Prostate gland (tissue), 2 donors: ENCODE measurements around the gene HOXD8. TPM values are rescaled to one million over a fixed set of nuclear protein-coding genes. Genes with fewer than 3 reads are reported as not detected.

Source experiments
- DNase-seq: peaks from one replicate; pipeline ENCODE4 v3.0.0-alpha.2; 2019; ENCODE audit warnings: low spot score
- H3K27ac ChIP-seq, 2 donors: fragments of 200-600 bp; sonication (generic); 2 replicates each; pipeline ENCODE4 v1.5.1; 2017 to 2019
- H3K27me3 ChIP-seq: fragments of 200-600 bp; sonication (generic); replicated peaks from 2 replicates; pipeline ENCODE4 v1.5.1; 2019; ENCODE audit not compliant: insufficient read depth
- H3K36me3 ChIP-seq, 2 donors: fragments of 200-600 bp; sonication (generic); 1 replicate in 1 of 2; 2 replicates in 1 of 2; pipeline versions ENCODE4 v1.5.1 to v1.8.1; 2017 to 2019
- H3K4me1 ChIP-seq: fragments of 200-600 bp; sonication (generic); replicated peaks from 2 replicates; pipeline ENCODE4 v1.5.1; 2019
- H3K4me3 ChIP-seq, 2 donors: fragments of 200-600 bp; sonication (generic); 2 replicates each; pipeline ENCODE4 v1.5.1; 2017 to 2019
- H3K9me3 ChIP-seq: fragments of 200-600 bp; sonication (generic); 2 replicates; pipeline ENCODE4 v1.5.1; 2017
- POLR2A ChIP-seq: fragments of 450-650 bp; IDR thresholded peaks from one replicate; pipeline ENCODE4 v1.6.1; 2016; ENCODE audit warnings: antibody characterized with exemption, mild to moderate bottlenecking
- POLR2AphosphoS5 ChIP-seq: sonication (generic); formaldehyde crosslinking; IDR thresholded peaks from one replicate; pipeline ENCODE4 v1.6.1; 2017; ENCODE audit warnings: antibody characterized with exemption
- WGBS: methylation state at CpG from one replicate; pipeline ENCODE4 v1.1.5; 2018; 5-methylcytosine and 5-hydroxymethylcytosine counted together
- intact Hi-C: fragments of 100-400 bp; cut with DNase I; formaldehyde crosslinking; loops from one replicate; pipeline ENCODE4 v1.14.2; 2022
- total RNA-seq, 2 donors: library from RNA; depleted of rRNA; stranded (reverse); fragments of >200 nt; gene quantifications; one replicate each; pipeline ENCODE4 v1.1.0, GENCODE V29; 2016
- TF ChIP-seq, protein P1 (sequence below), 4 experiments: fragments of 200-600 bp in 2 of 4; fragments of 450-650 bp in 2 of 4; sonication (generic) in 2 of 4; IDR thresholded peaks; 1 replicate in 3 of 4; 2 replicates in 1 of 4; pipeline ENCODE4 v1.5.1; 2016 to 2019; ENCODE audit warnings: antibody characterized with exemption in 4 of 4, mild to moderate bottlenecking in 2 of 4, moderate library complexity in 2 of 4

The HOXD8 gene
- total RNA-seq, 2 donors from 2014 or later: 10.4 to 30.8 TPM

DNA sequence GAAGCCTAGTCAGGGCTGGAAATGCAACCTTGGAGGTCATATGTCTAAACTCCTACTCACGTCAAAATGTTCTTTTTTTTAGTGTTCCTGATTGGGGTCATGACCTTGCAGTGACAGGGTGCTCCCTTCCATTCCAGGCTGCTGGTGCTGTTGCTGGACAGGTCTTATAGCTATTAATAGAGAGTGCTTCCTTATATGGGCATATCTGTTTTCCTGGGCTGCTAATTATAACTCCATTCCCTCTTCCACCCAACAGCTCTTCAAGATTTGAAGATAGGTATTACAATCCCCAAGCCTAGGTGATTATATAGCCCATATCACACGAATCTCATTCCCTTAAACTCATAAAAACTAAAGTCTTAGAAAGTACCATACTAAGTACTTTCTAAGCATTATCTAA lies 40.2 kb downstream of the HOXD8 start:
- TF ChIP-seq, protein P1, sequence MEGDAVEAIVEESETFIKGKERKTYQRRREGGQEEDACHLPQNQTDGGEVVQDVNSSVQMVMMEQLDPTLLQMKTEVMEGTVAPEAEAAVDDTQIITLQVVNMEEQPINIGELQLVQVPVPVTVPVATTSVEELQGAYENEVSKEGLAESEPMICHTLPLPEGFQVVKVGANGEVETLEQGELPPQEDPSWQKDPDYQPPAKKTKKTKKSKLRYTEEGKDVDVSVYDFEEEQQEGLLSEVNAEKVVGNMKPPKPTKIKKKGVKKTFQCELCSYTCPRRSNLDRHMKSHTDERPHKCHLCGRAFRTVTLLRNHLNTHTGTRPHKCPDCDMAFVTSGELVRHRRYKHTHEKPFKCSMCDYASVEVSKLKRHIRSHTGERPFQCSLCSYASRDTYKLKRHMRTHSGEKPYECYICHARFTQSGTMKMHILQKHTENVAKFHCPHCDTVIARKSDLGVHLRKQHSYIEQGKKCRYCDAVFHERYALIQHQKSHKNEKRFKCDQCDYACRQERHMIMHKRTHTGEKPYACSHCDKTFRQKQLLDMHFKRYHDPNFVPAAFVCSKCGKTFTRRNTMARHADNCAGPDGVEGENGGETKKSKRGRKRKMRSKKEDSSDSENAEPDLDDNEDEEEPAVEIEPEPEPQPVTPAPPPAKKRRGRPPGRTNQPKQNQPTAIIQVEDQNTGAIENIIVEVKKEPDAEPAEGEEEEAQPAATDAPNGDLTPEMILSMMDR (IDR thresholded peaks at IDR 0.05): no peak
- TF ChIP-seq POLR2AphosphoS5: no peak
- TF ChIP-seq POLR2A: no peak
- 70% methylated on average over 2 of the region's 2 CpGs for WGBS
- intact Hi-C loops: no loop called here
- Histone ChIP-seq H3K27ac (no peak overlapping the region), H3K27me3 (peaks cover 28% of the 10 kb centered on the region), H3K4me3 (no peak overlapping the region), H3K9me3 (no peaks in the 10 kb centered on the region), H3K4me1 (no peaks in the 10 kb centered on the region), H3K36me3 (no peaks in the 10 kb centered on the region)
- no peak for DNase-seq

DNA sequence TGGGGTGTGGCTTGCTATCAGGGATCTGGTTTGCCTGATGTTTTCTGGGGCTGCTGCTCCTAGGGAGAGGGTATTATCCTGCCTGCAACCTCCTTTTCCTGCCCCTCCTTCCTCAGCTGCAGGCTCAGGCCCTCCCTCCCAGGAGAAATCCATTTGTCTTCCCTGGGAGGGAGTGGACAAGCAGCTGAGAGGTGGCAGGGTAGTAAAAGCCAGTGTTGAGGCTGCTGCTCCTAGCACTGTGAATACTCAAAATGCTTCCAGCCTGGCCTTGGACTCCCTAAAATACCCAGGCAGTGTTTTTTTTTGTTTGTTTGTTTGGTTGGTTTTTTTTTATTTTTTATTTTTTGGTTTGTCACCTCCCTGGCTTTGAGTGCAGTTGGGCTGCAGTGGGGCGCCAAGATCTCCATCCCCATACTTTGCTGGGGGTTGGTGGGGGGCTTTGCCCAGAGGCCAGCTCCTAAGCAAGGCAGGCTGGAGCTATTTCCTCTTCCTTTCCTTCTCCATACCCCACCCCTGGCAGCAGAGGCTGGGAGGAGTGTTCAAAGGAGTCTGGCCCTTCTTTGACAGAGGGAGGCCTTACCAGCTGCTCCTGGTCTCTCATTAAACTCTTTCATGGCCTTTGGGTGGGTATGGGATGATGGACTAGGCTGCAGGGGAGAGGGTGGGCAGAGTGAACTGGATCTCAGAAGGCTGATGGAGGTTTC lies 41.2 kb downstream of the HOXD8 start:
- Histone ChIP-seq H3K27me3 (peaks cover 30% of the 10 kb centered on the region), H3K4me1 (no peaks in the 10 kb centered on the region), H3K27ac (no peak overlapping the region), H3K36me3 (no peaks in the 10 kb centered on the region), H3K4me3 (no peak overlapping the region), H3K9me3 (no peaks in the 10 kb centered on the region)
- no peak for TF ChIP-seq POLR2A
- TF ChIP-seq, protein P1 (IDR thresholded peaks at IDR 0.05): no peak
- no peak for TF ChIP-seq POLR2AphosphoS5
- DNase-seq: no peak
- WGBS: 95% methylated on average over 1 of the region's 1 CpG
- intact Hi-C loops: no loop called here

DNA sequence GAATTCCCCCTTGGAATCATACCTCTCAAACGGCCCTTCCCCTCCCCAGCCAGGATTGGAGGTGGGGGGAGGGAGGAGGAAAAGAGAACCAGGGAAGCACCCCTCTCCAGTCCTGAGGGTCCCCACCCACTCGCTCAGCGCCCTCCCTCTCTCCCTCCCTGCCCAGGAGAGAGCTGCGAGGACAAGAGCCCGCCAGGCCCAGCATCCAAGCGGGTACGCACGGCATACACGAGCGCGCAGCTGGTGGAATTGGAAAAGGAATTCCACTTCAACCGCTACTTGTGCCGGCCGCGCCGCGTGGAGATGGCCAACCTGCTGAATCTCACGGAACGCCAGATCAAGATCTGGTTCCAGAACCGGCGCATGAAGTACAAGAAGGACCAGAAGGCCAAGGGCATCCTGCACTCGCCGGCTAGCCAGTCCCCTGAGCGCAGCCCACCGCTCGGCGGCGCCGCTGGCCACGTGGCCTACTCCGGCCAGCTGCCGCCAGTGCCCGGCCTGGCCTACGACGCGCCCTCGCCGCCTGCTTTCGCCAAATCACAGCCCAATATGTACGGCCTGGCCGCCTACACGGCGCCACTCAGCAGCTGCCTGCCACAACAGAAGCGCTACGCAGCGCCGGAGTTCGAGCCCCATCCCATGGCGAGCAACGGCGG lies 42.0 kb downstream of the HOXD8 start:
- intact Hi-C loops: no loop called here
- Histone ChIP-seq H3K27me3 (peaks cover 32% of the 10 kb centered on the region), H3K9me3 (no peaks in the 10 kb centered on the region), H3K36me3 (no peaks in the 10 kb centered on the region), H3K4me3 (no peak overlapping the region), H3K4me1 (no peaks in the 10 kb centered on the region), H3K27ac (no peak overlapping the region)
- 31% methylated on average over 51 of the region's 51 CpGs for WGBS
- DNase-seq: no peak
- no peak for TF ChIP-seq POLR2AphosphoS5
- TF ChIP-seq, protein P1 (IDR thresholded peaks at IDR 0.05): no peak
- no peak for TF ChIP-seq POLR2A

DNA sequence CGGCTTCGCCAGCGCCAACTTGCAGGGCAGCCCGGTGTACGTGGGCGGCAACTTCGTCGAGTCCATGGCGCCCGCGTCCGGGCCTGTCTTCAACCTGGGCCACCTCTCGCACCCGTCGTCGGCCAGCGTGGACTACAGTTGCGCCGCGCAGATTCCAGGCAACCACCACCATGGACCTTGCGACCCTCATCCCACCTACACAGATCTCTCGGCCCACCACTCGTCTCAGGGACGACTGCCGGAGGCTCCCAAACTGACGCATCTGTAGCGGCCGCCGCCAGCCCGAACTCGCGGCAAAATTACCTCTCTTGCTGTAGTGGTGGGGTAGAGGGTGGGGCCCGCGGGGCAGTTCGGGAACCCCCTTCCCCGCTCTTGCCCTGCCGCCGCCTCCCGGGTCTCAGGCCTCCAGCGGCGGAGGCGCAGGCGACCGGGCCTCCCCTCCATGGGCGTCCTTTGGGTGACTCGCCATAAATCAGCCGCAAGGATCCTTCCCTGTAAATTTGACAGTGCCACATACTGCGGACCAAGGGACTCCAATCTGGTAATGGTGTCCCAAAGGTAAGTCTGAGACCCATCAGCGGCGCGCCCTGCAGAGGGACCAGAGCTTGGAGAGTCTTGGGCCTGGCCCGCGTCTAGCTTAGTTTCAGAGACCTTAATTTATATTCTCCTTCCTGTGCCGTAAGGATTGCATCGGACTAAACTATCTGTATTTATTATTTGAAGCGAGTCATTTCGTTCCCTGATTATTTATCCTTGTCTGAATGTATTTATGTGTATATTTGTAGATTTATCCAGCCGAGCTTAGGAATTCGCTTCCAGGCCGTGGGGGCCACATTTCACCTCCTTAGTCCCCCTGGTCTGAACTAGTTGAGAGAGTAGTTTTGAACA lies 42.7 kb downstream of the HOXD8 start:
- Histone ChIP-seq H3K27ac (no peak overlapping the region), H3K4me1 (no peaks in the 10 kb centered on the region), H3K9me3 (no peaks in the 10 kb centered on the region), H3K36me3 (no peaks in the 10 kb centered on the region), H3K4me3 (no peak overlapping the region), H3K27me3 (peaks cover 32% of the 10 kb centered on the region)
- TF ChIP-seq, protein P1 (IDR thresholded peaks at IDR 0.05): no peak
- TF ChIP-seq POLR2A: no peak
- no peak for TF ChIP-seq POLR2AphosphoS5
- 37% methylated on average over 55 of the region's 60 CpGs for WGBS
- DNase-seq: no peak
- intact Hi-C loops: no loop called here
